Glutamatergic neuron (in vitro differentiated cells): Measurements from ENCODE around the gene TTC16. TPM values are rescaled to one million over a fixed set of nuclear protein-coding genes. Genes with fewer than 3 reads are reported as not detected.

Source experiments
- DNase-seq: peaks from one replicate; pipeline ENCODE4 v3.0.0; 2022
- H3K27ac Mint-ChIP-seq: one replicate; pipeline ENCODE4 v1.8.0; 2020; ENCODE audit warnings: mild to moderate bottlenecking, mixed read lengths, inconsistent platforms; ENCODE audit not compliant: unreplicated experiment
- H3K27me3 Mint-ChIP-seq: one replicate; pipeline ENCODE4 v1.8.0; 2020; ENCODE audit warnings: mild to moderate bottlenecking, moderate library complexity, mixed read lengths, inconsistent platforms; ENCODE audit not compliant: unreplicated experiment
- H3K36me3 Mint-ChIP-seq: one replicate; pipeline ENCODE4 v1.8.0; 2020; ENCODE audit warnings: mild to moderate bottlenecking, mixed read lengths, inconsistent platforms; ENCODE audit not compliant: unreplicated experiment
- H3K4me1 Mint-ChIP-seq: one replicate; pipeline ENCODE4 v1.8.0; 2020; ENCODE audit warnings: mild to moderate bottlenecking, low read depth, mixed read lengths, inconsistent platforms; ENCODE audit not compliant: unreplicated experiment
- H3K4me3 Mint-ChIP-seq: one replicate; pipeline ENCODE4 v1.8.0; 2020; ENCODE audit warnings: mild to moderate bottlenecking, mixed read lengths, inconsistent platforms; ENCODE audit not compliant: unreplicated experiment
- H3K9me3 Mint-ChIP-seq: one replicate; pipeline ENCODE4 v1.8.0; 2020; ENCODE audit warnings: mild to moderate bottlenecking, moderate library complexity, mixed read lengths, inconsistent platforms; ENCODE audit not compliant: unreplicated experiment
- CTCF ChIP-seq: fragments of 200-600 bp; sonication (generic); IDR thresholded peaks from one replicate; pipeline ENCODE4 v1.5.0; 2021; ENCODE audit not compliant: partially characterized antibody, unreplicated experiment
- total RNA-seq: library from RNA; stranded (reverse); fragmentation: NEBNext Ultra II Directional; extraction: Animal tissue kit (Norgen Biotek cat#: 25700); gene quantifications from one replicate; pipeline ENCODE4 v1.2.1, GENCODE V29; 2021; ENCODE audit not compliant: unreplicated experiment

Gene TTC16
- total RNA-seq, 1 donor from 2014 or later: not detected

GRCh38 chr9:127710204-127710783 is 5.6 kb upstream of the TTC16 start:
- H3K27me3 Mint-ChIP-seq: peaks cover 10% of the 10 kb centered on the region
- no peak overlapping the region for H3K4me3 Mint-ChIP-seq
- H3K9me3 Mint-ChIP-seq: peaks cover 10% of the 10 kb centered on the region
- DNase-seq: no peak
- H3K4me1 Mint-ChIP-seq: peaks cover 19% of the 10 kb centered on the region
- no peak for TF ChIP-seq CTCF
- peaks cover 5% of the 10 kb centered on the region for H3K36me3 Mint-ChIP-seq
- H3K27ac Mint-ChIP-seq: no peak overlapping the region

GRCh38 chr9:127711226-127711701 is 4.6 kb upstream of the TTC16 start:
- TF ChIP-seq CTCF: no peak
- peaks cover 12% of the 10 kb centered on the region for H3K27me3 Mint-ChIP-seq
- peak overlapping the region; percentile 42 for H3K4me3 Mint-ChIP-seq
- H3K27ac Mint-ChIP-seq: peak overlapping the region; percentile 89
- peaks cover 5% of the 10 kb centered on the region for H3K36me3 Mint-ChIP-seq
- DNase-seq: peak; percentile 48
- H3K9me3 Mint-ChIP-seq: peaks cover 15% of the 10 kb centered on the region
- peaks cover 15% of the 10 kb centered on the region for H3K4me1 Mint-ChIP-seq

- no peak overlapping the region for H3K4me3 Mint-ChIP-seq
- H3K36me3 Mint-ChIP-seq: peaks cover 5% of the 10 kb centered on the region
- H3K9me3 Mint-ChIP-seq: peaks cover 15% of the 10 kb centered on the region
- H3K27me3 Mint-ChIP-seq: peaks cover 12% of the 10 kb centered on the region
- peak; percentile 27 for DNase-seq
- no peak for TF ChIP-seq CTCF
- peak overlapping the region; percentile 89 for H3K27ac Mint-ChIP-seq
- H3K4me1 Mint-ChIP-seq: peaks cover 15% of the 10 kb centered on the region
These were observed 4.0 kb upstream of the TTC16 start for GRCh38 chr9:127711831-127712274.

- Mint-ChIP-seq H3K27me3 (peaks cover 12% of the 10 kb centered on the region), H3K4me3 (no peak overlapping the region), H3K27ac (no peak overlapping the region), H3K4me1 (peaks cover 15% of the 10 kb centered on the region), H3K9me3 (peaks cover 15% of the 10 kb centered on the region), H3K36me3 (peaks cover 5% of the 10 kb centered on the region)
- TF ChIP-seq CTCF: no peak
- no peak for DNase-seq
These were observed 3.5 kb upstream of the TTC16 start for GRCh38 chr9:127712371-127712770.

- no peak for TF ChIP-seq CTCF
- Mint-ChIP-seq H3K4me1 (peaks cover 15% of the 10 kb centered on the region), H3K4me3 (no peak overlapping the region), H3K36me3 (peaks cover 5% of the 10 kb centered on the region), H3K27ac (no peak overlapping the region), H3K9me3 (peaks cover 15% of the 10 kb centered on the region), H3K27me3 (peaks cover 12% of the 10 kb centered on the region)
- DNase-seq: no peak
These were observed 3.0 kb upstream of the TTC16 start for GRCh38 chr9:127712867-127713266.
